Placental epithelial cell (primary cell): ENCODE data around the gene KIZ. TPM values are rescaled to one million over a fixed set of nuclear protein-coding genes. Genes with fewer than 3 reads are reported as not detected.

Experiments
- small RNA-seq: library from RNA; depleted of rRNA; stranded (forward); fragments of <200 nt; gene quantifications from one replicate; pipeline ENCODE3, GENCODE V24; 2012
- total RNA-seq: library from RNA; depleted of rRNA; stranded (reverse); fragments of >200 nt; gene quantifications from 2 replicates; pipeline ENCODE4 v1.2.3, GENCODE V29; 2012

The KIZ gene
- total RNA-seq, result 13.4 and 24.7 TPM in 2 replicates

GRCh38 chr20:21125849-21126580 lies at the start of gene KIZ:
Gene KIZ (plus strand): TSS chr20:21126082. CDS start chr20:21126116, 34 bp downstream.

GRCh38 chr20:21106171-21107017 lies 19.5 kb upstream of the KIZ start, which contains the start of gene LINC00237:
Gene LINC00237 (minus strand): TSS chr20:21106358.

Small RNA genes lying within 50 kb of the gene (small RNA-seq; reads per million reads assigned to genes)
- gene RNA5SP477, result not detected

Other genes starting within 250 kb of the KIZ start
- gene LINC00237, start 19.7 kb upstream of the KIZ start, total RNA-seq, result not detected in 2 replicates
- gene XRN2, start 177.2 kb downstream of the KIZ start, total RNA-seq, result 66.0 and 74.2 TPM in 2 replicates